ENCODE data around the gene NGEF. TPM values are rescaled to one million over a fixed set of nuclear protein-coding genes. Genes with fewer than 3 reads are reported as not detected.

NGEF gene
- polyA plus RNA-seq, 12 donors, result 0.81 to 7.1 (median 1.6) TPM; not detected in 2

GRCh38 chr2:233047206-233047605 is 34.1 kb upstream of the NGEF start:
- no peak for DNase-seq

- no peak for DNase-seq
These were observed 32.0 kb upstream of the NGEF start for GRCh38 chr2:233044974-233045605.

- no peak for DNase-seq
These were observed 29.5 kb upstream of the NGEF start for GRCh38 chr2:233042549-233042948.

- no peak for DNase-seq
These were observed 28.8 kb upstream of the NGEF start for GRCh38 chr2:233041722-233042323.

GRCh38 chr2:233040571-233040970 is 27.5 kb upstream of the NGEF start:
- DNase-seq, result no peak

GRCh38 chr2:233039846-233040530 is 26.9 kb upstream of the NGEF start:
- DNase-seq, result no peak

- DNase-seq, result no peak
These were observed 26.3 kb upstream of the NGEF start for GRCh38 chr2:233039212-233039845.

- no peak for DNase-seq
These were observed 24.0 kb upstream of the NGEF start for GRCh38 chr2:233037078-233037477.

- no peak for DNase-seq
These were observed 23.2 kb upstream of the NGEF start for GRCh38 chr2:233036162-233036838.

- DNase-seq, result no peak
These were observed 22.5 kb upstream of the NGEF start for GRCh38 chr2:233035426-233036161.

- no peak for DNase-seq
These were observed 21.2 kb upstream of the NGEF start for GRCh38 chr2:233034091-233034882.

- DNase-seq, result no peak
These were observed 20.6 kb upstream of the NGEF start for GRCh38 chr2:233033672-233034071.

GRCh38 chr2:233032551-233033320 is 19.7 kb upstream of the NGEF start, which contains the start of gene NEU2:
Gene NEU2, plus strand, starts transcription at chr2:233032672. Its CDS starts 0 bp downstream, at chr2:233032672.
- no peak for DNase-seq

GRCh38 chr2:233031556-233032500 is 18.8 kb upstream of the NGEF start:
- no peak for DNase-seq

GRCh38 chr2:233029321-233029720 is 16.3 kb upstream of the NGEF start:
- DNase-seq, result no peak

GRCh38 chr2:233026198-233026813 is 13.2 kb upstream of the NGEF start:
- no peak for DNase-seq

- no peak for DNase-seq
These were observed 12.7 kb upstream of the NGEF start for GRCh38 chr2:233025706-233026105.
